Heart right ventricle (tissue), 16 donors: ENCODE results near the gene PPFIA2. TPM values are rescaled to one million over a fixed set of nuclear protein-coding genes. Genes with fewer than 3 reads are reported as not detected.
A peak's percentile ranks its signal among the peaks of the same experiment; 100 is the strongest.

Source experiments
- ATAC-seq, 8 donors: fragments of 200-7000 bp; cut with Tn5 transposase; one replicate each; pipeline ENCODE4 v1.9.1; 2020; ENCODE audit warnings: mild to moderate bottlenecking in 8 of 8, moderate library complexity in 8 of 8, moderate number of reproducible peaks in 1 of 8
- DNase-seq, 2 donors: peaks; one replicate each; pipeline ENCODE4 v3.0.0-alpha.2; 2020
- H3K27ac ChIP-seq, 10 donors: fragments of 200-600 bp; sonication (generic) in 2 of 10; one replicate each; pipeline versions ENCODE4 v1.5.0 to v1.8.0; 2020 to 2022; ENCODE audit warnings: mild to moderate bottlenecking in 3 of 10
- H3K27me3 ChIP-seq, 7 donors: fragments of 200-600 bp; one replicate each; pipeline ENCODE4 v1.8.0; 2021 to 2022; ENCODE audit warnings: mild to moderate bottlenecking in 2 of 7
- H3K36me3 ChIP-seq, 9 donors: fragments of 200-600 bp; sonication (generic) in 1 of 9; one replicate each; pipeline versions ENCODE4 v1.5.0 to v1.8.0; 2020 to 2022; ENCODE audit warnings: mild to moderate bottlenecking in 2 of 9
- H3K4me1 ChIP-seq, 9 donors: fragments of 200-600 bp; sonication (generic) in 1 of 9; one replicate each; pipeline versions ENCODE4 v1.5.0 to v1.8.0; 2020 to 2022; ENCODE audit warnings: mild to moderate bottlenecking in 4 of 9
- H3K4me3 ChIP-seq, 10 donors: fragments of 200-600 bp; sonication (generic) in 2 of 10; one replicate each; pipeline versions ENCODE4 v1.5.0 to v1.8.0; 2020 to 2022; ENCODE audit warnings: mild to moderate bottlenecking in 7 of 10, moderate library complexity in 2 of 10
- H3K9me3 ChIP-seq, 11 donors: fragments of 200-600 bp in 10 of 11; sonication (generic) in 2 of 11; one replicate each; pipeline versions ENCODE4 v1.5.0 to v1.8.0; 2013 to 2022; ENCODE audit warnings: mild to moderate bottlenecking in 2 of 11, control low read depth in 1 of 11, moderate library complexity in 1 of 11
- WGBS, 2 donors: extraction: QIAGEN DNeasy Blood & Tissue Kit; methylation state at CpG; one replicate each; pipeline ENCODE4 v1.1.7; 2013; ENCODE audit warnings: inconsistent platforms in 1 of 2; 5-methylcytosine and 5-hydroxymethylcytosine counted together
- intact Hi-C, 10 donors: fragments of 100-400 bp; cut with DNase I; formaldehyde crosslinking; loops; one replicate each; pipeline versions ENCODE4 v1.11.1 to v1.14.2; 2022
- polyA plus RNA-seq, 2 donors: library from polyadenylated mRNA; stranded (reverse); fragments of 200-250 nt; gene quantifications; one replicate each; pipeline ENCODE4 v1.2.3, GENCODE V29; 2013
- total RNA-seq, 10 donors: library from RNA; stranded (reverse); fragmentation: NEBNext Ultra II Directional in 3 of 10; extraction: Animal tissue kit (Norgen Biotek cat#: 25700) in 3 of 10; gene quantifications; one replicate each; pipeline versions ENCODE4 v1.2.1 to v1.2.4, GENCODE V29; 2021 to 2023
- TF ChIP-seq, protein P1 (sequence below), 9 donors: fragments of 200-600 bp; sonication (generic) in 2 of 9; IDR thresholded peaks; one replicate each; pipeline versions ENCODE4 v1.5.0 to v1.8.0; 2021 to 2022; ENCODE audit warnings: antibody characterized with exemption in 9 of 9, mild to moderate bottlenecking in 5 of 9, moderate library complexity in 1 of 9
- donor health status: Arrhythmogenic right ventricular cardiomyopathy.
- donor health status: ischemic (EF 13 %, LVEDD 7.1; RV severe dilation, severe dysfunction).
- donor health status: healthy with polysubstance abuse.
- donor health status: DM: no; HTN: yes; CAD: no.
- donor health status: DM: no; HTN: no; CAD: no.
- donor health status: ischemic (EF 25% LVEDD 6.9; RV normal size, moderate dysfunction).
- donor health status: ischemic (EF 25% LVEDD 5.7; RV mildly dilated, moderate dysfunction).
- donor health status: healthy.
- donor health status: DM: yes; HTN: yes; CAD: no.
- donor health status: Ischemic cardiomyopathy.
- donor health status: ischemic (EF 35%, LVEDD 5.7; RV mildly dilated, moderate dysfunction).
- donor health status: nonischemic (EF 11% LVEDD 7.7; RV severe dilation, severe dysfunction).
- donor health status: DM: yes; HTN: yes; CAD: no.
- donor health status: PGD.
- donor health status: ischemic (EF 29% LVEDD 5.4; RV normal size, mild dysfunction).
- donor health status: nonischemic (EF 23%, LVEDD 6.1; RV moderate dilation, normal function).

The PPFIA2 gene
- total and polyA plus RNA-seq, 12 donors = 0.15 to 1.3 (median 0.52) TPM; not detected in 1

DNA sequence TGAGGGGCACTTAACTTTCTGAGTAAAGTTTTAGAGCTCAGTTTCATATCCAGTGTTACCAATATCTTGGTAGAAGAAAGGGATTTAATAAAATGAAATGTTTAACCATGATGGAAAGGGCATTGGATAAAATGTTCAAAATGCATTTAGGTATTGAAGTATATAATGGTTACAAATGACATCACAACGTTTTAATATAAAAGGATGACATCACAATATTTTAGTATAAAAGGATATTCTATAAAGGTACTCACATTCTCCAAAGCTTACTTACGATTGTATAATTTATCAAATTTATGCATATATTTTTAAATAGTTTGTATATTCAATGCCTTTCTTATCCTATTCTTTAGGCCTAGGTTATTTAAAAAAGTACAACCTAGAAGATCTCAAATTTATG, 226.1 kb downstream of the PPFIA2 start:
- DNase-seq = no peak
- Histone ChIP-seq H3K27me3 (no peaks in the 10 kb centered on the region), H3K27ac (no peak overlapping the region), H3K36me3 (no peaks in the 10 kb centered on the region), H3K4me3 (no peak overlapping the region), H3K9me3 (peaks cover 0 to 7% (median 0%) of the 10 kb centered on the region in 11 donors), H3K4me1 (no peaks in the 10 kb centered on the region)
- ATAC-seq = no peak
- TF ChIP-seq, protein P1, sequence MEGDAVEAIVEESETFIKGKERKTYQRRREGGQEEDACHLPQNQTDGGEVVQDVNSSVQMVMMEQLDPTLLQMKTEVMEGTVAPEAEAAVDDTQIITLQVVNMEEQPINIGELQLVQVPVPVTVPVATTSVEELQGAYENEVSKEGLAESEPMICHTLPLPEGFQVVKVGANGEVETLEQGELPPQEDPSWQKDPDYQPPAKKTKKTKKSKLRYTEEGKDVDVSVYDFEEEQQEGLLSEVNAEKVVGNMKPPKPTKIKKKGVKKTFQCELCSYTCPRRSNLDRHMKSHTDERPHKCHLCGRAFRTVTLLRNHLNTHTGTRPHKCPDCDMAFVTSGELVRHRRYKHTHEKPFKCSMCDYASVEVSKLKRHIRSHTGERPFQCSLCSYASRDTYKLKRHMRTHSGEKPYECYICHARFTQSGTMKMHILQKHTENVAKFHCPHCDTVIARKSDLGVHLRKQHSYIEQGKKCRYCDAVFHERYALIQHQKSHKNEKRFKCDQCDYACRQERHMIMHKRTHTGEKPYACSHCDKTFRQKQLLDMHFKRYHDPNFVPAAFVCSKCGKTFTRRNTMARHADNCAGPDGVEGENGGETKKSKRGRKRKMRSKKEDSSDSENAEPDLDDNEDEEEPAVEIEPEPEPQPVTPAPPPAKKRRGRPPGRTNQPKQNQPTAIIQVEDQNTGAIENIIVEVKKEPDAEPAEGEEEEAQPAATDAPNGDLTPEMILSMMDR (IDR thresholded peaks at IDR 0.05) = no peak
- intact Hi-C loops = loop anchor here in 1 of 10 donors (10.0 kb wide), 1 partner anchor 62 kb away; no protein-coding TSS in a partner anchor
- WGBS, 2 donors = 61 to 75% methylated on average over 2 of the region's 2 CpGs

- WGBS, 2 donors = 31 to 57% methylated on average over 2 of the region's 2 CpGs
- intact Hi-C loops = loop anchor here in 1 of 10 donors (10.0 kb wide), 1 partner anchor 64 kb away; no protein-coding TSS in a partner anchor
These were observed 228.8 kb downstream of the PPFIA2 start for GRCh38 chr12:81530352-81530751.

GRCh38 chr12:81520064-81520945, 238.8 kb downstream of the PPFIA2 start:
- H3K27me3 ChIP-seq = no peaks in the 10 kb centered on the region
- peak in 1 of 8 donors; percentile 50 for ATAC-seq
- 65 to 70% methylated on average over 6 of the region's 6 CpGs for WGBS, 2 donors
- TF ChIP-seq, protein P1 (IDR thresholded peaks at IDR 0.05) = no peak
- no peaks in the 10 kb centered on the region for H3K9me3 ChIP-seq
- intact Hi-C loops = no loop called here
- H3K4me3 ChIP-seq = peak overlapping the region in 4 of 10 donors; percentile 20 to 31 (median 20)
- no peaks in the 10 kb centered on the region for H3K36me3 ChIP-seq
- H3K4me1 ChIP-seq = peaks cover 0 to 3% (median 0%) of the 10 kb centered on the region in 9 donors
- H3K27ac ChIP-seq = no peak overlapping the region
- no peak for DNase-seq

More at GRCh38 chr12:81530352-81530751, 228.8 kb downstream of the PPFIA2 start:
- H3K27me3 ChIP-seq = no peaks in the 10 kb centered on the region
- DNase-seq (no peak), ATAC-seq (no peak)
- no peaks in the 10 kb centered on the region for H3K4me1 ChIP-seq
- no peak overlapping the region for H3K27ac ChIP-seq
- no peaks in the 10 kb centered on the region for H3K36me3 ChIP-seq
- TF ChIP-seq, protein P1 (IDR thresholded peaks at IDR 0.05) = no peak
- peaks cover 0 to 9% (median 0%) of the 10 kb centered on the region in 11 donors for H3K9me3 ChIP-seq
- H3K4me3 ChIP-seq = no peak overlapping the region

DNA sequence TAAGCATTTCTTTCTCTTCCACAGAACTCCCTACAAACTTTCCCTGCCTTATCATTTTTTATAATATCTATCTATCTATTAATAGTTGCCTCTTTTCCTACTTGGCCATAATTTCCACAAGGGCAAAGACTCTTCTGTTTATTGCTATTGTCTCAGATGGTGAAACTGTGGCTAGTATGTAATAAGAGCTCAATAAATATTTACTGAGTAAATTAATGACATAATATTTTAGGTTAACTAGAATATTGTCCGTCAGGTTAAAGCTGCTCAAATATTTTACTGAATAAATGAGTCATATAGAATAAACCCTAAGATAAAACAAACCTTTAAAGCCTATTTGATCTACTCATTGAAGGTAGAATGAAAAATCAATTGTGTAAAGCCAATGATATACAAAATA, 240.5 kb downstream of the PPFIA2 start:
- 83 to 87% methylated on average over 1 of the region's 1 CpG for WGBS, 2 donors
- intact Hi-C loops = no loop called here
- Histone ChIP-seq H3K36me3 (no peaks in the 10 kb centered on the region), H3K4me3 (no peak overlapping the region), H3K27ac (no peak overlapping the region), H3K4me1 (peaks cover 0 to 3% (median 0%) of the 10 kb centered on the region in 9 donors), H3K27me3 (no peaks in the 10 kb centered on the region), H3K9me3 (peaks cover 0 to 7% (median 0%) of the 10 kb centered on the region in 11 donors)
- ATAC-seq (no peak), DNase-seq (no peak)
- TF ChIP-seq, protein P1 (IDR thresholded peaks at IDR 0.05) = no peak
